Measurements from ENCODE around the gene NIN.

- TF ChIP-seq CTCF (IDR thresholded peaks at IDR 0.05) (no peak), POLR2A (IDR thresholded peaks at IDR 0.05) (no peak)
These were observed 46.1 kb downstream of the NIN start for GRCh38 chr14:50784683-50785456.
